SK-N-SH treated with all-trans-retinoic acid at 6 μM for 48 hours (cell line): ENCODE measurements around the gene MPP7.

Source experiments
- ARNTL ChIP-seq: fragments of 450-650 bp; formaldehyde crosslinking; IDR thresholded peaks from 2 replicates; pipeline ENCODE4 v1.5.0; 2020; ENCODE audit warnings: low read depth, mild to moderate bottlenecking, moderate library complexity, borderline replicate concordance
- PATZ1 ChIP-seq: fragments of 250-450 bp; sonication (Bioruptor Pico); IDR thresholded peaks from 2 replicates; pipeline ENCODE4 v1.8.0; 2020; ENCODE audit warnings: mild to moderate bottlenecking, moderate library complexity, borderline replicate concordance

- TF ChIP-seq PATZ1 (CRISPR knock-in tag) (no peak), ARNTL (CRISPR knock-in tag) (no peak)
Measured at GRCh38 chr10:28318626-28319025, 15.8 kb upstream of the MPP7 start.
